ENCODE measurements around the gene AMOTL1.

The AMOTL1 gene

GRCh38 chr11:94727819-94728218 lies 40.3 kb upstream of the AMOTL1 start:
- no peak overlapping the region for H3K4me3 ChIP-seq (ENCODE audit: control insufficient read depth, low read depth, low read length)
- no peak for DNase-seq (ENCODE audit: low read depth)
- TF ChIP-seq CTCF (IDR thresholded peaks at IDR 0.05; ENCODE audit: control insufficient read depth, insufficient read depth, low read depth, low read length, missing control alignments) = no peak

- TF ChIP-seq CTCF (IDR thresholded peaks at IDR 0.05; ENCODE audit: control insufficient read depth, insufficient read depth, low read depth, low read length, missing control alignments) = no peak
- no peak overlapping the region for H3K4me3 ChIP-seq (ENCODE audit: control insufficient read depth, low read depth, low read length)
- DNase-seq (ENCODE audit: low read depth) = peak; percentile 59
Observed at GRCh38 chr11:94728541-94728940, 39.6 kb upstream of the AMOTL1 start.

GRCh38 chr11:94728966-94729751 lies 39.0 kb upstream of the AMOTL1 start:
- TF ChIP-seq CTCF (IDR thresholded peaks at IDR 0.05; ENCODE audit: control insufficient read depth, insufficient read depth, low read depth, low read length, missing control alignments) = no peak
- no peak for DNase-seq (ENCODE audit: low read depth)
- H3K4me3 ChIP-seq (ENCODE audit: control insufficient read depth, low read depth, low read length) = no peak overlapping the region

- no peak for TF ChIP-seq CTCF (IDR thresholded peaks at IDR 0.05; ENCODE audit: control insufficient read depth, insufficient read depth, low read depth, low read length, missing control alignments)
- no peak overlapping the region for H3K4me3 ChIP-seq (ENCODE audit: control insufficient read depth, low read depth, low read length)
- no peak for DNase-seq (ENCODE audit: low read depth)
Observed at GRCh38 chr11:94730153-94730552, 38.0 kb upstream of the AMOTL1 start.

- no peak for TF ChIP-seq CTCF (IDR thresholded peaks at IDR 0.05; ENCODE audit: control insufficient read depth, insufficient read depth, low read depth, low read length, missing control alignments)
- DNase-seq (ENCODE audit: low read depth) = peak; percentile 81
Observed at GRCh38 chr11:94731880-94732601, 36.1 kb upstream of the AMOTL1 start.

GRCh38 chr11:94732617-94733281 lies 35.4 kb upstream of the AMOTL1 start:
- peak; percentile 40 for DNase-seq (ENCODE audit: low read depth)
- H3K4me3 ChIP-seq (ENCODE audit: control insufficient read depth, low read depth, low read length) = no peak overlapping the region
- TF ChIP-seq CTCF (IDR thresholded peaks at IDR 0.05; ENCODE audit: control insufficient read depth, insufficient read depth, low read depth, low read length, missing control alignments) = no peak

More at GRCh38 chr11:94731880-94732601, 36.1 kb upstream of the AMOTL1 start:
- H3K4me3 ChIP-seq (ENCODE audit: control insufficient read depth, low read depth, low read length) = no peak overlapping the region
